ENCODE results near the gene HSD3B2. TPM values are rescaled to one million over a fixed set of nuclear protein-coding genes. Genes with fewer than 3 reads are reported as not detected.

Gene HSD3B2
- total and polyA plus RNA-seq, 2 experiments from 2014 or later: not detected

DNA sequence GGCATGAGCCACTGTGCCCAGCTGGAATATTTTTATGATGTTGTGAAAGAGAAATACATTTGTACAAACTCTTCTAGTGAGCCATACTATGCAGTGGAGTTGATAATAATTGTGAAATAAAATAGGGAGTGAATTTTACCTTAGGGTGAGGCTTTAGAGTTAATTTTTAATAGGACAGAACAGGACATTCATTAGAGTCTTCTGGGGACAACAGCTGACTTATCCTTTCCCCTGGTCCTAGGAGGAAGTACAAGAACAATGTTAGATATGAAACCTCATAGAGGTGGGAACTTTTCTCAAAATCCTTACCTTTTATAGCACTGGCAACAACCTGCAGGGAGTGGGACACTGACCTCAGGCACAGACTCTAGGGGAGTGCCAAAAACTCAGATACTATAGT lies 24.4 kb upstream of the HSD3B2 start:
- peaks cover 7% of the 10 kb centered on the region for H3K4me1 ChIP-seq (ENCODE audit: insufficient read depth)
- H3K27ac Mint-ChIP-seq: no peak overlapping the region
- no peaks in the 10 kb centered on the region for H4K20me1 ChIP-seq (replicated peaks; ENCODE audit: insufficient read depth)
- H3K27me3 Mint-ChIP-seq (ENCODE audit: insufficient read depth, low read depth, poor library complexity): no peaks in the 10 kb centered on the region
- ATAC-seq: no peak
- no peaks in the 10 kb centered on the region for H3K27me3 ChIP-seq (ENCODE audit: insufficient read depth)
- no peak for DNase-seq (ENCODE audit: low spot score)
- TF ChIP-seq, protein P1, sequence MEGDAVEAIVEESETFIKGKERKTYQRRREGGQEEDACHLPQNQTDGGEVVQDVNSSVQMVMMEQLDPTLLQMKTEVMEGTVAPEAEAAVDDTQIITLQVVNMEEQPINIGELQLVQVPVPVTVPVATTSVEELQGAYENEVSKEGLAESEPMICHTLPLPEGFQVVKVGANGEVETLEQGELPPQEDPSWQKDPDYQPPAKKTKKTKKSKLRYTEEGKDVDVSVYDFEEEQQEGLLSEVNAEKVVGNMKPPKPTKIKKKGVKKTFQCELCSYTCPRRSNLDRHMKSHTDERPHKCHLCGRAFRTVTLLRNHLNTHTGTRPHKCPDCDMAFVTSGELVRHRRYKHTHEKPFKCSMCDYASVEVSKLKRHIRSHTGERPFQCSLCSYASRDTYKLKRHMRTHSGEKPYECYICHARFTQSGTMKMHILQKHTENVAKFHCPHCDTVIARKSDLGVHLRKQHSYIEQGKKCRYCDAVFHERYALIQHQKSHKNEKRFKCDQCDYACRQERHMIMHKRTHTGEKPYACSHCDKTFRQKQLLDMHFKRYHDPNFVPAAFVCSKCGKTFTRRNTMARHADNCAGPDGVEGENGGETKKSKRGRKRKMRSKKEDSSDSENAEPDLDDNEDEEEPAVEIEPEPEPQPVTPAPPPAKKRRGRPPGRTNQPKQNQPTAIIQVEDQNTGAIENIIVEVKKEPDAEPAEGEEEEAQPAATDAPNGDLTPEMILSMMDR (conservative IDR thresholded peaks at IDR 0.05; ENCODE audit: low read depth in 2 of 2): no peak
- TF ChIP-seq, protein P2, sequence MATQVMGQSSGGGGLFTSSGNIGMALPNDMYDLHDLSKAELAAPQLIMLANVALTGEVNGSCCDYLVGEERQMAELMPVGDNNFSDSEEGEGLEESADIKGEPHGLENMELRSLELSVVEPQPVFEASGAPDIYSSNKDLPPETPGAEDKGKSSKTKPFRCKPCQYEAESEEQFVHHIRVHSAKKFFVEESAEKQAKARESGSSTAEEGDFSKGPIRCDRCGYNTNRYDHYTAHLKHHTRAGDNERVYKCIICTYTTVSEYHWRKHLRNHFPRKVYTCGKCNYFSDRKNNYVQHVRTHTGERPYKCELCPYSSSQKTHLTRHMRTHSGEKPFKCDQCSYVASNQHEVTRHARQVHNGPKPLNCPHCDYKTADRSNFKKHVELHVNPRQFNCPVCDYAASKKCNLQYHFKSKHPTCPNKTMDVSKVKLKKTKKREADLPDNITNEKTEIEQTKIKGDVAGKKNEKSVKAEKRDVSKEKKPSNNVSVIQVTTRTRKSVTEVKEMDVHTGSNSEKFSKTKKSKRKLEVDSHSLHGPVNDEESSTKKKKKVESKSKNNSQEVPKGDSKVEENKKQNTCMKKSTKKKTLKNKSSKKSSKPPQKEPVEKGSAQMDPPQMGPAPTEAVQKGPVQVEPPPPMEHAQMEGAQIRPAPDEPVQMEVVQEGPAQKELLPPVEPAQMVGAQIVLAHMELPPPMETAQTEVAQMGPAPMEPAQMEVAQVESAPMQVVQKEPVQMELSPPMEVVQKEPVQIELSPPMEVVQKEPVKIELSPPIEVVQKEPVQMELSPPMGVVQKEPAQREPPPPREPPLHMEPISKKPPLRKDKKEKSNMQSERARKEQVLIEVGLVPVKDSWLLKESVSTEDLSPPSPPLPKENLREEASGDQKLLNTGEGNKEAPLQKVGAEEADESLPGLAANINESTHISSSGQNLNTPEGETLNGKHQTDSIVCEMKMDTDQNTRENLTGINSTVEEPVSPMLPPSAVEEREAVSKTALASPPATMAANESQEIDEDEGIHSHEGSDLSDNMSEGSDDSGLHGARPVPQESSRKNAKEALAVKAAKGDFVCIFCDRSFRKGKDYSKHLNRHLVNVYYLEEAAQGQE (IDR thresholded peaks at IDR 0.05; ENCODE audit: unreplicated experiment): no peak
- no peak for TF ChIP-seq POLR2AphosphoS5 (IDR thresholded peaks at IDR 0.05; ENCODE audit: low read depth)
- TF ChIP-seq ZNF114 (CRISPR knock-in tag; IDR thresholded peaks at IDR 0.05): no peak
- no peak for TF ChIP-seq CREB1 (CRISPR knock-in tag; IDR thresholded peaks at IDR 0.05; ENCODE audit: low read depth)
- TF ChIP-seq STAT1 (IDR thresholded peaks at IDR 0.05; ENCODE audit: unreplicated experiment): no peak
- TF ChIP-seq, protein P3, sequence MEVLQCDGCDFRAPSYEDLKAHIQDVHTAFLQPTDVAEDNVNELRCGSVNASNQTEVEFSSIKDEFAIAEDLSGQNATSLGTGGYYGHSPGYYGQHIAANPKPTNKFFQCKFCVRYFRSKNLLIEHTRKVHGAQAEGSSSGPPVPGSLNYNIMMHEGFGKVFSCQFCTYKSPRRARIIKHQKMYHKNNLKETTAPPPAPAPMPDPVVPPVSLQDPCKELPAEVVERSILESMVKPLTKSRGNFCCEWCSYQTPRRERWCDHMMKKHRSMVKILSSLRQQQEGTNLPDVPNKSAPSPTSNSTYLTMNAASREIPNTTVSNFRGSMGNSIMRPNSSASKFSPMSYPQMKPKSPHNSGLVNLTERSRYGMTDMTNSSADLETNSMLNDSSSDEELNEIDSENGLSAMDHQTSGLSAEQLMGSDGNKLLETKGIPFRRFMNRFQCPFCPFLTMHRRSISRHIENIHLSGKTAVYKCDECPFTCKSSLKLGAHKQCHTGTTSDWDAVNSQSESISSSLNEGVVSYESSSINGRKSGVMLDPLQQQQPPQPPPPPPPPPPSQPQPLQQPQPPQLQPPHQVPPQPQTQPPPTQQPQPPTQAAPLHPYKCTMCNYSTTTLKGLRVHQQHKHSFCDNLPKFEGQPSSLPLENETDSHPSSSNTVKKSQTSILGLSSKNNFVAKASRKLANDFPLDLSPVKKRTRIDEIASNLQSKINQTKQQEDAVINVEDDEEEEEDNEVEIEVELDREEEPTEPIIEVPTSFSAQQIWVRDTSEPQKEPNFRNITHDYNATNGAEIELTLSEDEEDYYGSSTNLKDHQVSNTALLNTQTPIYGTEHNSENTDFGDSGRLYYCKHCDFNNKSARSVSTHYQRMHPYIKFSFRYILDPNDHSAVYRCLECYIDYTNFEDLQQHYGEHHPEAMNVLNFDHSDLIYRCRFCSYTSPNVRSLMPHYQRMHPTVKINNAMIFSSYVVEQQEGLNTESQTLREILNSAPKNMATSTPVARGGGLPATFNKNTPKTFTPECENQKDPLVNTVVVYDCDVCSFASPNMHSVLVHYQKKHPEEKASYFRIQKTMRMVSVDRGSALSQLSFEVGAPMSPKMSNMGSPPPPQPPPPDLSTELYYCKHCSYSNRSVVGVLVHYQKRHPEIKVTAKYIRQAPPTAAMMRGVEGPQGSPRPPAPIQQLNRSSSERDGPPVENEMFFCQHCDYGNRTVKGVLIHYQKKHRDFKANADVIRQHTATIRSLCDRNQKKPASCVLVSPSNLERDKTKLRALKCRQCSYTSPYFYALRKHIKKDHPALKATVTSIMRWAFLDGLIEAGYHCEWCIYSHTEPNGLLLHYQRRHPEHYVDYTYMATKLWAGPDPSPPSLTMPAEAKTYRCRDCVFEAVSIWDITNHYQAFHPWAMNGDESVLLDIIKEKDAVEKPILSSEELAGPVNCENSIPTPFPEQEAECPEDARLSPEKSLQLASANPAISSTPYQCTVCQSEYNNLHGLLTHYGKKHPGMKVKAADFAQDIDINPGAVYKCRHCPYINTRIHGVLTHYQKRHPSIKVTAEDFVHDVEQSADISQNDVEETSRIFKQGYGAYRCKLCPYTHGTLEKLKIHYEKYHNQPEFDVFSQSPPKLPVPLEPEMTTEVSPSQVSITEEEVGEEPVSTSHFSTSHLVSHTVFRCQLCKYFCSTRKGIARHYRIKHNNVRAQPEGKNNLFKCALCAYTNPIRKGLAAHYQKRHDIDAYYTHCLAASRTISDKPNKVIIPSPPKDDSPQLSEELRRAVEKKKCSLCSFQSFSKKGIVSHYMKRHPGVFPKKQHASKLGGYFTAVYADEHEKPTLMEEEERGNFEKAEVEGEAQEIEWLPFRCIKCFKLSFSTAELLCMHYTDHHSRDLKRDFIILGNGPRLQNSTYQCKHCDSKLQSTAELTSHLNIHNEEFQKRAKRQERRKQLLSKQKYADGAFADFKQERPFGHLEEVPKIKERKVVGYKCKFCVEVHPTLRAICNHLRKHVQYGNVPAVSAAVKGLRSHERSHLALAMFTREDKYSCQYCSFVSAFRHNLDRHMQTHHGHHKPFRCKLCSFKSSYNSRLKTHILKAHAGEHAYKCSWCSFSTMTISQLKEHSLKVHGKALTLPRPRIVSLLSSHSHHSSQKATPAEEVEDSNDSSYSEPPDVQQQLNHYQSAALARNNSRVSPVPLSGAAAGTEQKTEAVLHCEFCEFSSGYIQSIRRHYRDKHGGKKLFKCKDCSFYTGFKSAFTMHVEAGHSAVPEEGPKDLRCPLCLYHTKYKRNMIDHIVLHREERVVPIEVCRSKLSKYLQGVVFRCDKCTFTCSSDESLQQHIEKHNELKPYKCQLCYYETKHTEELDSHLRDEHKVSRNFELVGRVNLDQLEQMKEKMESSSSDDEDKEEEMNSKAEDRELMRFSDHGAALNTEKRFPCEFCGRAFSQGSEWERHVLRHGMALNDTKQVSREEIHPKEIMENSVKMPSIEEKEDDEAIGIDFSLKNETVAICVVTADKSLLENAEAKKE (CRISPR knock-in tag; IDR thresholded peaks at IDR 0.05): no peak
- no peak for TF ChIP-seq EZH2phosphoT487 (IDR thresholded peaks at IDR 0.05; ENCODE audit: unreplicated experiment)
- TF ChIP-seq EZH2 (IDR thresholded peaks at IDR 0.05; ENCODE audit: low read depth, unreplicated experiment): no peak
- no peak for TF ChIP-seq ZNF331 (CRISPR knock-in tag; IDR thresholded peaks at IDR 0.05; ENCODE audit: low read depth)
- TF ChIP-seq, protein P4, sequence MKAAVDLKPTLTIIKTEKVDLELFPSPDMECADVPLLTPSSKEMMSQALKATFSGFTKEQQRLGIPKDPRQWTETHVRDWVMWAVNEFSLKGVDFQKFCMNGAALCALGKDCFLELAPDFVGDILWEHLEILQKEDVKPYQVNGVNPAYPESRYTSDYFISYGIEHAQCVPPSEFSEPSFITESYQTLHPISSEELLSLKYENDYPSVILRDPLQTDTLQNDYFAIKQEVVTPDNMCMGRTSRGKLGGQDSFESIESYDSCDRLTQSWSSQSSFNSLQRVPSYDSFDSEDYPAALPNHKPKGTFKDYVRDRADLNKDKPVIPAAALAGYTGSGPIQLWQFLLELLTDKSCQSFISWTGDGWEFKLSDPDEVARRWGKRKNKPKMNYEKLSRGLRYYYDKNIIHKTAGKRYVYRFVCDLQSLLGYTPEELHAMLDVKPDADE (IDR thresholded peaks at IDR 0.05): no peak
- no peak for TF ChIP-seq NANOG (IDR thresholded peaks at IDR 0.05; ENCODE audit: borderline replicate concordance)
- TF ChIP-seq JUNB (IDR thresholded peaks at IDR 0.05; ENCODE audit: unreplicated experiment): no peak
- H3K79me2 ChIP-seq (replicated peaks; ENCODE audit: insufficient read depth): no peaks in the 10 kb centered on the region
- H3K4me3 ChIP-seq: no peak overlapping the region
- peaks cover 9% of the 10 kb centered on the region for H3K4me1 Mint-ChIP-seq
- no peak overlapping the region for H3K27ac ChIP-seq (ENCODE audit: low read depth)
- H3K36me3 ChIP-seq (ENCODE audit: insufficient read depth): no peaks in the 10 kb centered on the region
- H3K4me3 Mint-ChIP-seq: no peak overlapping the region
- no peaks in the 10 kb centered on the region; the same call in 1 of the 2 replicates for H3K9me2 ChIP-seq (ENCODE audit: insufficient read depth)
- no peaks in the 10 kb centered on the region for H3F3A ChIP-seq (replicated peaks; ENCODE audit: low read depth)
- H3K4me2 ChIP-seq: no peak overlapping the region
- no peaks in the 10 kb centered on the region for H3K9me3 Mint-ChIP-seq
- no peaks in the 10 kb centered on the region for H3K36me3 Mint-ChIP-seq (ENCODE audit: low read depth)
- no peak overlapping the region for H2AFZ ChIP-seq
